Panc1 (cell line): Measurements from ENCODE around the gene ENTHD1. TPM values are rescaled to one million over a fixed set of nuclear protein-coding genes. Genes with fewer than 3 reads are reported as not detected.

Source experiments
- ATAC-seq: fragments of 200-7000 bp; cut with Tn5 transposase; 2 replicates; pipeline ENCODE4 v1.9.1; 2020; ENCODE audit warnings: mild to moderate bottlenecking, moderate library complexity
- BruUV-seq: library from RNA; stranded (reverse); fragments of 400-500 nt; replicated peaks from 2 replicates; lab custom pipeline; 2021; lab: Mats Ljungman, UMichigan
- CTCF ChIA-PET: fragments of 300-600 bp; sonication (Branson Sonifier 250); formaldehyde crosslinking; loops from one replicate; lab custom pipeline; 2022; ENCODE audit warnings: antibody characterized with exemption; lab: Charles Lee
- POLR2A ChIA-PET: fragments of 300-600 bp; sonication (Branson Sonifier 250); formaldehyde crosslinking; loops from one replicate; lab custom pipeline; 2022; ENCODE audit warnings: antibody characterized with exemption; lab: Charles Lee
- DNase-seq: peaks from one replicate; pipeline ENCODE4 v3.0.0-alpha.2; 2010; ENCODE audit warnings: low read depth, low spot score
- H3K27ac ChIP-seq: 2 replicates; pipeline ENCODE4 v1.5.1; 2011; ENCODE audit warnings: mild to moderate bottlenecking, low read length, inconsistent platforms
- H3K27me3 ChIP-seq: fragments of 200-500 bp; sonication (Bioruptor generic); 2 replicates; pipeline ENCODE4 v1.6.0; 2014; ENCODE audit warnings: low read length, inconsistent platforms; ENCODE audit not compliant: control insufficient read depth, insufficient read depth
- H3K36me3 ChIP-seq: fragments of 200-500 bp; sonication (Bioruptor generic); 2 replicates; pipeline ENCODE4 v1.5.1; 2014; ENCODE audit warnings: inconsistent platforms, mild to moderate bottlenecking, low read length, moderate library complexity; ENCODE audit not compliant: control insufficient read depth, insufficient read depth
- H3K4me1 ChIP-seq: 2 replicates; pipeline ENCODE4 v1.5.1; 2011; ENCODE audit warnings: inconsistent platforms, mild to moderate bottlenecking, low read length, moderate library complexity; ENCODE audit not compliant: control insufficient read depth, insufficient read depth
- H3K4me3 ChIP-seq, 2 experiments: 2 replicates each; pipeline ENCODE4 v1.5.1; 2011 to 2012; ENCODE audit warnings: low read depth in 2 of 2, low read length in 2 of 2, mild to moderate bottlenecking in 2 of 2, inconsistent platforms in 1 of 2, moderate library complexity in 1 of 2
- H3K9me3 ChIP-seq: fragments of 200-500 bp; sonication (Bioruptor generic); 2 replicates; pipeline ENCODE4 v1.5.1; 2014; ENCODE audit warnings: low read depth, mild to moderate bottlenecking, inconsistent platforms, low read length, moderate library complexity; ENCODE audit not compliant: control insufficient read depth, insufficient read depth
- CTCF ChIP-seq: fragments of 450-650 bp; IDR thresholded peaks from 2 replicates; pipeline ENCODE4 v1.5.1; 2017; ENCODE audit warnings: mild to moderate bottlenecking
- POLR2AphosphoS5 ChIP-seq: IDR thresholded peaks from 2 replicates; pipeline ENCODE4 v1.6.1; 2012; ENCODE audit warnings: mild to moderate bottlenecking, low read depth, low read length, moderate library complexity
- REST ChIP-seq, 2 experiments: IDR thresholded peaks; 2 replicates each; pipeline ENCODE4 v1.6.1; 2011 to 2012; ENCODE audit warnings: low read depth in 2 of 2, control low read depth in 1 of 2, low read length in 1 of 2, mild to moderate bottlenecking in 1 of 2, moderate library complexity in 1 of 2; ENCODE audit not compliant: insufficient read depth in 1 of 2
- SIN3A ChIP-seq: IDR thresholded peaks from 2 replicates; pipeline ENCODE4 v1.6.1; 2012; ENCODE audit warnings: low read depth, mild to moderate bottlenecking, low read length, moderate library complexity, borderline replicate concordance; ENCODE audit not compliant: insufficient read depth
- TCF7L2 ChIP-seq: IDR thresholded peaks from 2 replicates; pipeline ENCODE4 v1.6.1; 2011; ENCODE audit warnings: mild to moderate bottlenecking, low read depth, low read length, inconsistent platforms
- in situ Hi-C: cut with HindIII; loops from 2 replicates; pipeline ENCODE4 v1.10.0; 2016; ENCODE audit warnings: low sequenced_read_pairs, low pct_unique_long_range_greater_than_20kb
- intact Hi-C: fragments of 100-400 bp; cut with micrococcal nuclease; formaldehyde crosslinking; loops from one replicate; pipeline ENCODE4 v1.10.0; 2022; ENCODE audit not compliant: unreplicated experiment
- total RNA-seq: library from RNA; stranded (reverse); gene quantifications from one replicate; pipeline ENCODE4 v1.2.1, GENCODE V29; 2021; ENCODE audit not compliant: unreplicated experiment

The ENTHD1 gene
- total RNA-seq, 1 experiment from 2014 or later = not detected

- CTCF ChIA-PET = no interaction called here
Observed at GRCh38 chr22:39705386-39705785, 188.2 kb downstream of the ENTHD1 start.

GRCh38 chr22:39703928-39704639, 189.5 kb downstream of the ENTHD1 start:
- Histone ChIP-seq H3K27me3 (no peaks in the 10 kb centered on the region), H3K4me3 (no peak overlapping the region), H3K27ac (no peak overlapping the region), H3K36me3 (no peaks in the 10 kb centered on the region), H3K9me3 (no peaks in the 10 kb centered on the region), H3K4me1 (no peaks in the 10 kb centered on the region)
- no TSS peak for BruUV-seq
- ChIA-PET POLR2A (no interaction called here), CTCF (no interaction called here)
- no peak for ATAC-seq
- TF ChIP-seq POLR2AphosphoS5 (no peak), SIN3A (no peak), TCF7L2 (no peak), CTCF (no peak), REST (IDR thresholded peaks at IDR 0.05; ENCODE audit: insufficient read depth in 1 of 2, low read depth in 2 of 2, low read length in 1 of 2) (no peak)
- in situ Hi-C loops = no loop called here
- no peak for DNase-seq
- intact Hi-C loops = no loop called here

More at GRCh38 chr22:39705386-39705785, 188.2 kb downstream of the ENTHD1 start:
- DNase-seq (no peak), ATAC-seq (no peak)
- POLR2A ChIA-PET = no interaction called here
- TF ChIP-seq POLR2AphosphoS5 (no peak), TCF7L2 (no peak), REST (IDR thresholded peaks at IDR 0.05; ENCODE audit: insufficient read depth in 1 of 2, low read depth in 2 of 2, low read length in 1 of 2) (no peak), SIN3A (no peak), CTCF (no peak)
- Histone ChIP-seq H3K27me3 (no peaks in the 10 kb centered on the region), H3K36me3 (no peaks in the 10 kb centered on the region), H3K9me3 (no peaks in the 10 kb centered on the region), H3K27ac (no peak overlapping the region), H3K4me3 (no peak overlapping the region), H3K4me1 (no peaks in the 10 kb centered on the region)
- intact Hi-C loops (no loop called here), in situ Hi-C loops (no loop called here)
- BruUV-seq = no TSS peak
